ENCODE results near the gene TSPAN18. TPM values are rescaled to one million over a fixed set of nuclear protein-coding genes. Genes with fewer than 3 reads are reported as not detected.

Gene TSPAN18
- total RNA-seq, 1 donor from 2014 or later = 5.2 TPM

DNA sequence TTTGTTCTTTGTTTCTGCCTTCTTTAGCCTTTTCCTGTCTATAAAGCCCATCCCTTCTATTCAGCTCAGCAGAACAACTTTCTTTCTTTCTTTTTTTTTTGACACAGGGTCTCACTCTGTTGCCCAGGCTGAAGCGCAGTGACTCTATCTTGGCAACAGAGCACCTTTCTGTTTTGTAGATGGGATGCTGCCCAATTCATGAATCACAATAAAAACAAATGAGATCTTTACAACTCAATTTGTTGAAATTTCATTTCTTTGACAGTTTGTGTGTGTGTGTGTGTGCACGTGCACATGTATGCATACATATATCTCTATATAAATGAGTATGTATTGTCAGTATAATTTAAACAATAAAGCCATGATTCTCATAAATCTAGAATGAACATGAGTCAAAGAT is 25.5 kb downstream of the TSPAN18 start:
- peaks cover 16% of the 10 kb centered on the region for H3K27me3 ChIP-seq (ENCODE audit: control insufficient read depth, insufficient read depth, low read length)
- TF ChIP-seq, protein P1, sequence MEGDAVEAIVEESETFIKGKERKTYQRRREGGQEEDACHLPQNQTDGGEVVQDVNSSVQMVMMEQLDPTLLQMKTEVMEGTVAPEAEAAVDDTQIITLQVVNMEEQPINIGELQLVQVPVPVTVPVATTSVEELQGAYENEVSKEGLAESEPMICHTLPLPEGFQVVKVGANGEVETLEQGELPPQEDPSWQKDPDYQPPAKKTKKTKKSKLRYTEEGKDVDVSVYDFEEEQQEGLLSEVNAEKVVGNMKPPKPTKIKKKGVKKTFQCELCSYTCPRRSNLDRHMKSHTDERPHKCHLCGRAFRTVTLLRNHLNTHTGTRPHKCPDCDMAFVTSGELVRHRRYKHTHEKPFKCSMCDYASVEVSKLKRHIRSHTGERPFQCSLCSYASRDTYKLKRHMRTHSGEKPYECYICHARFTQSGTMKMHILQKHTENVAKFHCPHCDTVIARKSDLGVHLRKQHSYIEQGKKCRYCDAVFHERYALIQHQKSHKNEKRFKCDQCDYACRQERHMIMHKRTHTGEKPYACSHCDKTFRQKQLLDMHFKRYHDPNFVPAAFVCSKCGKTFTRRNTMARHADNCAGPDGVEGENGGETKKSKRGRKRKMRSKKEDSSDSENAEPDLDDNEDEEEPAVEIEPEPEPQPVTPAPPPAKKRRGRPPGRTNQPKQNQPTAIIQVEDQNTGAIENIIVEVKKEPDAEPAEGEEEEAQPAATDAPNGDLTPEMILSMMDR (IDR thresholded peaks at IDR 0.05; ENCODE audit: insufficient read depth, low read length, poor library complexity, severe bottlenecking) = no peak
- no peak for DNase-seq (ENCODE audit: low read depth)
- no peak overlapping the region for H3K4me3 ChIP-seq (ENCODE audit: low read depth, low read length)
- no peaks in the 10 kb centered on the region for H3K36me3 ChIP-seq (ENCODE audit: control insufficient read depth, insufficient read depth, low read length)

GRCh38 chr11:44752713-44753112 is 26.0 kb downstream of the TSPAN18 start:
- H3K27me3 ChIP-seq (ENCODE audit: control insufficient read depth, insufficient read depth, low read length) = peaks cover 16% of the 10 kb centered on the region
- TF ChIP-seq, protein P1 (IDR thresholded peaks at IDR 0.05; ENCODE audit: insufficient read depth, low read length, poor library complexity, severe bottlenecking) = no peak
- H3K36me3 ChIP-seq (ENCODE audit: control insufficient read depth, insufficient read depth, low read length) = no peaks in the 10 kb centered on the region
- no peak for DNase-seq (ENCODE audit: low read depth)
- no peak overlapping the region for H3K4me3 ChIP-seq (ENCODE audit: low read depth, low read length)

GRCh38 chr11:44753961-44754645 is 27.3 kb downstream of the TSPAN18 start:
- no peak for DNase-seq (ENCODE audit: low read depth)
- no peak overlapping the region for H3K4me3 ChIP-seq (ENCODE audit: low read depth, low read length)
- peaks cover 14% of the 10 kb centered on the region for H3K27me3 ChIP-seq (ENCODE audit: control insufficient read depth, insufficient read depth, low read length)
- H3K36me3 ChIP-seq (ENCODE audit: control insufficient read depth, insufficient read depth, low read length) = no peaks in the 10 kb centered on the region
- TF ChIP-seq, protein P1 (IDR thresholded peaks at IDR 0.05; ENCODE audit: insufficient read depth, low read length, poor library complexity, severe bottlenecking) = no peak

- no peak for DNase-seq (ENCODE audit: low read depth)
- H3K27me3 ChIP-seq (ENCODE audit: control insufficient read depth, insufficient read depth, low read length) = peaks cover 14% of the 10 kb centered on the region
These were observed 28.3 kb downstream of the TSPAN18 start for GRCh38 chr11:44754876-44755555.

DNA sequence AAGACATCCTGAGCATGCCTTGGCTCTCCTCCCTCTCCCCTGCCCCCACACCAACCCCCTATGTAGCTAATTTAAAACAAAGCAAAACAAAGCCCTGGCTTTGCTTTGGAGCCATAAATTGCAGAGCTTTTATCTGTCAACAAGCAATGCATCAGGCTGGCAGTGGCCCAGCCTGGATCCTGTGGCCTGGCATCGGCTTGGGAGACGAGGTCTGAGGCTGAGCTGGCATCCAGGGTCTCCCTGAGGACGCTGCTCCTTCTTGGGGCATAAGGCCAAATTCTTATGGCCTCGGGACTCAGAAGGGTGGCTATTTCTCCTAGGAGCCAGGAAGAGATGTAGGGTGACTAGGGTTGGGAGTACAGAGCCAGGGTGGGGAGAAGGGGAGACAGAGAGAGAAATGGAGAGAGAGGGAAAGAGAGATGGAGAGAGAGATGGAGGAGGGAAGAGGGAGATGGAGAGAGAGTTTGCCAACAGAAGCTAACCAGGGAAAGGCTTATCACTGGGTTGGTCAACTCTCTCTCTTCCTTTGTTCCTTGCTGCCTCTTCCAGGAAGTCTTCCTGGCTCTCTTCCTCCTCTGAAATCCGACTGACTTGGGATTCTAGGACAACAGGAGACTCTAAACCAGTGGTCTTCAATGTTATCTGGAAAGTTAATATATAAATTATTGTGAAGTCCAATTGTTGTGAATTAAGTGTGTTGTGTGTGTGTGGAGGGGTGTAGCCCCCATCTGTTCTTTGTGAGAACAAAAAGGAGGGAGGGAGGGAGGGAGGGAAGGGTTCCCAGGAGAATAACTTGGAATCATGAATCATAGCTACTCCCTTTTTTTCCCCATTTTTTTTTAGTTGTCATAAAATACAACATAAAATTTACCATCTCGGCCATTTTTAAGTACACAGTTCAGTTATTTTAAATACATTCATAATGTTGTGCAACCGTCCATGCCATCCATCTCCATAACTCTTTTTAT is 29.1 kb downstream of the TSPAN18 start:
- DNase-seq (ENCODE audit: low read depth) = no peak
- Histone ChIP-seq H3K27me3 (ENCODE audit: control insufficient read depth, insufficient read depth, low read length) (peaks cover 14% of the 10 kb centered on the region), H3K4me3 (ENCODE audit: low read depth, low read length) (no peak overlapping the region), H3K36me3 (ENCODE audit: control insufficient read depth, insufficient read depth, low read length) (no peaks in the 10 kb centered on the region)
- TF ChIP-seq, protein P1 (IDR thresholded peaks at IDR 0.05; ENCODE audit: insufficient read depth, low read length, poor library complexity, severe bottlenecking) = no peak

More at GRCh38 chr11:44754876-44755555, 28.3 kb downstream of the TSPAN18 start:
- Histone ChIP-seq H3K36me3 (ENCODE audit: control insufficient read depth, insufficient read depth, low read length) (no peaks in the 10 kb centered on the region), H3K4me3 (ENCODE audit: low read depth, low read length) (no peak overlapping the region)
- TF ChIP-seq, protein P1 (IDR thresholded peaks at IDR 0.05; ENCODE audit: insufficient read depth, low read length, poor library complexity, severe bottlenecking) = no peak

Data from kidney epithelial cell (primary cell).